Measurements from ENCODE around the gene ATRIP. TPM values are rescaled to one million over a fixed set of nuclear protein-coding genes. Genes with fewer than 3 reads are reported as not detected.

The ATRIP gene
- total and polyA plus RNA-seq, 2 of the 8 experiments (the other 6 are each of a cell fraction or from before 2014, with no cell fraction given) = 18.5 to 20.2 TPM

DNA sequence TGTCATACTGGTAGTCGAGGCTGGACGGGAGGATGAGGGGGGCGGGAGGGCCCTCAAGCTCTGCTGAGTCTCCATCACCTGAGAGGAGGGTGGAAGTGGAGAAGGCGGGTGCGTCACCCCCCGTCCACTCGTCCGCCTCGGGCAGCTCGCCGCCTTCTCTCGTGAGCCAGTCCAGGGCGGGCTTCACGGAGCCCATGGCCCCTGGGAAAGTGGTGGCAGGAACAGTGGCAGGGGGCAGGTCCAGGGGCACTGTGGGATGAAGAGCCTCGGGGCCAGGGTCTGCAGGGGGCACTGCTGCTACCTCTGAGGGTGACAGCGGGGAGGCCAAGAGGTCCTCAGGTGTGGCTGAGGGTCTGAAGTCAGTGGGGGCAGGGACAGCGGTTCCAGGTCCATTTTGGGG is 26.9 kb upstream of the ATRIP start (continued):
- TF ChIP-seq FOSL1 (IDR thresholded peaks at IDR 0.05; ENCODE audit: insufficient read depth, low read depth, low read length) (no peak), EP300 (IDR thresholded peaks at IDR 0.05; ENCODE audit: borderline replicate concordance in 1 of 2, low read depth in 2 of 2, low read length in 2 of 2) (no peak), GABPA (IDR thresholded peaks at IDR 0.05; ENCODE audit: borderline replicate concordance, insufficient read depth, low read length) (no peak), TEAD4 (IDR thresholded peaks at IDR 0.05; ENCODE audit: low read depth, low read length) (no peak), SRF (IDR thresholded peaks at IDR 0.05; ENCODE audit: low read depth, low read length) (no peak), POLR2A (IDR thresholded peaks at IDR 0.05; ENCODE audit: control extremely low read depth in 1 of 2, low read depth in 2 of 2, low read length in 2 of 2) (no peak)

Data from H1 (cell line).